ENCODE measurements around the gene LRRC70. TPM values are rescaled to one million over a fixed set of nuclear protein-coding genes. Genes with fewer than 3 reads are reported as not detected.

The LRRC70 gene
- total RNA-seq, 1 donor from 2014 or later = 0.84 TPM

DNA sequence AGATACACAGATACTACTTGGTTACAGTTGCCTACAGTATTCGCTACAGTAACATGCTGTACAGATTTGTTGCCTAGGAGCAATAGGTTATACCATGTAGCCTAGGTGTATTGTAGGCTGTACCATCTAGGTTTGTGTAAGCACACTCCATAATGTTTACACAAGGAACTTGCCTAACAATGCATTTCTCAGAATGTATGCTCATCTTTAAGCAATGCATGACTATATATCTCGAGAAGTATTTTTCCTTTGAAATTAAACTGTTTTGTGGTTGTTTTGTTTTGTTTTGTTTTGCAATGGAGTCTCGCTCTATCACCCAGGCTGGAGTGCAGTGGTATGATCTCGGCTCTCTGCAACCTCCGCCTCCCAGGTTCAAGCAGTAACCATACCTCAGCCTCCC is 25.3 kb downstream of the LRRC70 start:
- ChIA-PET CTCF (no interaction called here), POLR2A (no interaction called here)
- TF ChIP-seq, protein P1, sequence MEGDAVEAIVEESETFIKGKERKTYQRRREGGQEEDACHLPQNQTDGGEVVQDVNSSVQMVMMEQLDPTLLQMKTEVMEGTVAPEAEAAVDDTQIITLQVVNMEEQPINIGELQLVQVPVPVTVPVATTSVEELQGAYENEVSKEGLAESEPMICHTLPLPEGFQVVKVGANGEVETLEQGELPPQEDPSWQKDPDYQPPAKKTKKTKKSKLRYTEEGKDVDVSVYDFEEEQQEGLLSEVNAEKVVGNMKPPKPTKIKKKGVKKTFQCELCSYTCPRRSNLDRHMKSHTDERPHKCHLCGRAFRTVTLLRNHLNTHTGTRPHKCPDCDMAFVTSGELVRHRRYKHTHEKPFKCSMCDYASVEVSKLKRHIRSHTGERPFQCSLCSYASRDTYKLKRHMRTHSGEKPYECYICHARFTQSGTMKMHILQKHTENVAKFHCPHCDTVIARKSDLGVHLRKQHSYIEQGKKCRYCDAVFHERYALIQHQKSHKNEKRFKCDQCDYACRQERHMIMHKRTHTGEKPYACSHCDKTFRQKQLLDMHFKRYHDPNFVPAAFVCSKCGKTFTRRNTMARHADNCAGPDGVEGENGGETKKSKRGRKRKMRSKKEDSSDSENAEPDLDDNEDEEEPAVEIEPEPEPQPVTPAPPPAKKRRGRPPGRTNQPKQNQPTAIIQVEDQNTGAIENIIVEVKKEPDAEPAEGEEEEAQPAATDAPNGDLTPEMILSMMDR (IDR thresholded peaks at IDR 0.05) = no peak
- no peaks in the 10 kb centered on the region for H3K9me3 Mint-ChIP-seq
- H3K4me1 Mint-ChIP-seq = no peaks in the 10 kb centered on the region
- ATAC-seq (ENCODE audit: low read depth) (no peak), DNase-seq (no peak)
- H3K36me3 Mint-ChIP-seq (ENCODE audit: low read depth) = peaks cover 41% of the 10 kb centered on the region
- no peak overlapping the region for H3K27ac Mint-ChIP-seq
- intact Hi-C loops (cut with micrococcal nuclease) = no loop called here
- H3K27me3 Mint-ChIP-seq = no peaks in the 10 kb centered on the region
- no peak overlapping the region for H3K4me3 Mint-ChIP-seq

DNA sequence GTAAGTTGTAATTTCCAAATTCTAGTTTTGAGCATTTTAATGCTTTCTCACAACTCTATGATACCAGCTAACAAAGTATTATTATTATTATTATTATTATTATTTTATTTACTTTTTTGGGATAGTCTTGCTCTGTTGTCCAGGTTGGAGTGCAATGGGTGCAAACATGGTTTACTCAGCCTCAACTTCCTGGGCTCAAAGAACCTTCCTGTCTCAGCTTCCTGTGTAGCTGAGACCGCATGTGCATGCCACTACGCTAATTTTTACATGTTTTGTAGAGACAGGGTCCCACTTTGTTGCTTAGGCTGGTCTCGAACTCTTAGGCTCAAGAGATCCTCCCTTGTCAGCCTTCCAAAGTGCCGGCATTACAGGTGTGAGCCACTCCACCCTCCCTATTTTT is 27.0 kb downstream of the LRRC70 start:
- Mint-ChIP-seq H3K36me3 (ENCODE audit: low read depth) (peaks cover 43% of the 10 kb centered on the region), H3K4me3 (no peak overlapping the region), H3K9me3 (no peaks in the 10 kb centered on the region), H3K27ac (no peak overlapping the region), H3K27me3 (no peaks in the 10 kb centered on the region), H3K4me1 (no peaks in the 10 kb centered on the region)
- intact Hi-C loops (cut with micrococcal nuclease) = no loop called here
- CTCF ChIA-PET = no interaction called here
- POLR2A ChIA-PET = no interaction called here
- ATAC-seq (ENCODE audit: low read depth) (no peak), DNase-seq (no peak)
- TF ChIP-seq, protein P1 (IDR thresholded peaks at IDR 0.05) = no peak

DNA sequence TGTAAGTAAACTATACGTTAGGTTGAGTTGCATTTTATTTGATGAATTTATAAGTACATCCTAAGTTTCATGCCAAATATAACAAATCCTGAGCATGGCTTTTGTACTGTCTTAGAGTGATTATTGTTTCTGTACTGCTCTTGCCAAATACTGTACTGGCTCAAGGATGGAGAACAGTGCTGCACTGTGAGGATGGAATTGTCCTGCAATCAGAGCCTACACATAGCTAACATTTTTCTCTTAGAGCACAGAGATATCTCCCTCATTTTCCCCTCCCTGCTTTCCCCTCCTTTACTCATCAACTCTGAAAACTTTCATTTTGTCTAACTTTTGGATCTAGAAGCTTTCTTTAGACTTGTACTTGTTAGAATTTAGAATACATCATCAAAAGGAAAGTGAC is 28.3 kb downstream of the LRRC70 start:
- Mint-ChIP-seq H3K27me3 (no peaks in the 10 kb centered on the region), H3K27ac (no peak overlapping the region), H3K9me3 (no peaks in the 10 kb centered on the region), H3K4me3 (no peak overlapping the region), H3K36me3 (ENCODE audit: low read depth) (peaks cover 47% of the 10 kb centered on the region), H3K4me1 (no peaks in the 10 kb centered on the region)
- ChIA-PET POLR2A (no interaction called here), CTCF (no interaction called here)
- no peak for ATAC-seq (ENCODE audit: low read depth)
- intact Hi-C loops (cut with micrococcal nuclease) = no loop called here
- TF ChIP-seq, protein P1 (IDR thresholded peaks at IDR 0.05) = no peak
- no peak for DNase-seq

DNA sequence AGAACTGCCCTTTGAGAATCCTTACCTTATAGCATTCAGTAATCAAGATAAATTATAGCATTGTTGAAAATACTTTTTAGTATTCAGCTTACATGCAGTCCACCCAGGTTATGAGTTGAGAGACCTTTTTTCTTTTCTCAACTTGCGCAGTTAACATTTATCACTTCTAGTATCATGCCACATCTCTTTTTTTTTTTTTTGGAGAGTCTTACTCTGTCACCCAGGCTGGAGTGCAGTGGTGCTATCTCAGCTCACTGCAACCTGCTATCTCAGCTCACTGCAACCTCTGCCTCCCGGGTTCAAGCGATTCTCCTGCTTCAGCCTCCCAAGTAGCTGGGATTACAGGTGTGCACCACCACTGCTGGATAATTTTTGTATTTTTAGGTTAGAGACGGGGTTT is 29.0 kb downstream of the LRRC70 start:
- DNase-seq (no peak), ATAC-seq (ENCODE audit: low read depth) (no peak)
- H3K27me3 Mint-ChIP-seq = no peaks in the 10 kb centered on the region
- POLR2A ChIA-PET = no interaction called here
- H3K4me3 Mint-ChIP-seq = no peak overlapping the region
- no peak overlapping the region for H3K27ac Mint-ChIP-seq
- intact Hi-C loops (cut with micrococcal nuclease) = no loop called here
- TF ChIP-seq, protein P1 (IDR thresholded peaks at IDR 0.05) = no peak
- CTCF ChIA-PET = no interaction called here
- H3K4me1 Mint-ChIP-seq = no peaks in the 10 kb centered on the region
- H3K9me3 Mint-ChIP-seq = no peaks in the 10 kb centered on the region
- peaks cover 50% of the 10 kb centered on the region for H3K36me3 Mint-ChIP-seq (ENCODE audit: low read depth)

DNA sequence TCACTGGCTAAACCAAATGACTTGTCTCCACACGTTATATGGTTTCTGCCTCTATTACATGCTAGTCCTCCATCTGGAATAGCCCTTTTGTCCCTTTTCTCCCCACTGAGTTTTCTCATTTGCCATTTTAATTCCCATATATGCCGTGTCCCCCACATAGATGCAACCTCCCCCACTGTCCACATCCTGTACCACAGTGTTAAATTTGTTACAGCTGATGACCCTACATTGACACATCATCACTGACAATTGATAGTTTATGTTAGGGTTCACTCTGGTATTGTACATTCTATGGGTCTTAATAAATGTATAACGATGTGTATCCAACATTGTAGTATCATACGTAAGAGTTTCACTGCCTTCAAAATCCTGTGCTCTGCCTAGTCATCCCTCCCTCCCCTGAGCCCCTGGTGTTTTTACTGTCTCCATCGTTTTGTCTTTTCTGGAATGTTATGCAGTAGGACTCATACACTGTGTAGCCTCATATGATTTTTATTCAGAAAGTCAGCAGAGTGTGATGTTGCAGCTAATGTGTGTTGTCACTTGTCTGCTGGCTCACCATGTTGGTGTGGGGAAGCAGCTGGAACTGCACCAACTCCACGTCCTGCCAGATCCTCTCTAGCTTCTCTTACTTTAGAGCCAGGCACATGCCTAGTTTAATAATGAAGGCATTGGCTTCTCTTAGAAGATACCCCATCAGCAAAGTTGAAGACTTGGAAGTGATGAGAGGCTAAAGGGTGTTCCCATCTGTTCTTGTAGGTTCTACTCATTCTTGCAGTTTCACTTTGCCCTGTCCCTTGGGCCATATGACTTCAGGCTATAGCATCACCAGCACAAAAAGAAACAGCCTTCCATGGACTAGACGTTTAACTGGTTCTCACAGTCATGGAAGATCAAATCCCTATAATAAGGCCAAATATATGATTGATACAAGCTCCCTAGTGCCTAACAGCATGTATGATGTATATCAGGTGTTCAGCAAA is 30.2 kb downstream of the LRRC70 start:
- Mint-ChIP-seq H3K4me3 (no peak overlapping the region), H3K27me3 (no peaks in the 10 kb centered on the region), H3K27ac (no peak overlapping the region), H3K9me3 (no peaks in the 10 kb centered on the region), H3K4me1 (no peaks in the 10 kb centered on the region), H3K36me3 (ENCODE audit: low read depth) (peaks cover 47% of the 10 kb centered on the region)
- TF ChIP-seq, protein P1 (IDR thresholded peaks at IDR 0.05) = no peak
- ChIA-PET POLR2A (no interaction called here), CTCF (no interaction called here)
- ATAC-seq (ENCODE audit: low read depth) = no peak
- no peak for DNase-seq
- intact Hi-C loops (cut with micrococcal nuclease) = no loop called here
